Measurements from ENCODE around the gene NRCAM. TPM values are rescaled to one million over a fixed set of nuclear protein-coding genes. Genes with fewer than 3 reads are reported as not detected.

The NRCAM gene
- total and polyA plus RNA-seq, 2 of the 13 experiments (the other 11 are each of a cell fraction or from before 2014, with no cell fraction given): 0.31 to 0.33 TPM

DNA sequence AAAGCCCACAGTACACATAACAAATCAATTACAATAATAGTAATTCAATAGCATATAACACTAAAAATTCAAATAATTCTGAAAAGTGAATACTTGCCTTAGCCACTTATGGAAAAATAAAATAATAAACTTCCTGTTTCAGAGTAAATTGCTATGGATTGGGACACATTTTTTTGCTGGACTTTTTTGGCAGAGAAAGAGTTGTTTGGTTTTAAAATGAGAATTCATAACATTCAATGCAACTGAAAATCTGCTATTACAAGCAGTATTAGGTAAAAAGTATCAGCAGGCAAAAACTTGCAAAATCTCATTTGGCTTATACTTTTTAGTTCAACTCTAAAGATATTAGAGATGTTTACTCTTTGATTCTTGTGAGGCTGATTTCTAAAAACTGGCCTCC is 141.7 kb downstream of the NRCAM start:
- ATAC-seq (no peak), DNase-seq (ENCODE audit: low spot score) (no peak), FAIRE-seq (no peak)
- no peaks in the 10 kb centered on the region for H3K4me1 ChIP-seq (ENCODE audit: insufficient read depth, low read length)
- no peaks in the 10 kb centered on the region for H3K36me3 ChIP-seq (replicated peaks in 1 of 2; ENCODE audit: control insufficient read depth in 1 of 2, insufficient read depth in 2 of 2, low read length in 2 of 2)
- H3K4me2 ChIP-seq (ENCODE audit: low read depth, low read length): no peak overlapping the region
- intact Hi-C loops (cut with micrococcal nuclease; ENCODE audit: unreplicated experiment) (no loop called here), in situ Hi-C loops (cut with HindIII; ENCODE audit: extremely low pct_ligation_motif_present, low pct_unique_long_range_greater_than_20kb) (no loop called here)
- H2AFZ ChIP-seq (ENCODE audit: low read length): no peak overlapping the region
- TF ChIP-seq FIP1L1 (IDR thresholded peaks at IDR 0.05; ENCODE audit: borderline replicate concordance, insufficient read depth, low read depth, low read length) (no peak), GATA4 (IDR thresholded peaks at IDR 0.05; ENCODE audit: borderline replicate concordance, low read depth) (no peak), SIN3B (IDR thresholded peaks at IDR 0.05; ENCODE audit: low read length) (no peak), ZNF382 (CRISPR knock-in tag; IDR thresholded peaks at IDR 0.05; ENCODE audit: borderline replicate concordance) (no peak), ZNF567 (CRISPR knock-in tag; IDR thresholded peaks at IDR 0.05; ENCODE audit: borderline replicate concordance) (no peak), NFYB (CRISPR knock-in tag; IDR thresholded peaks at IDR 0.05) (no peak), ZNF883 (CRISPR knock-in tag; IDR thresholded peaks at IDR 0.05; ENCODE audit: not compliant biosample characterization) (no peak), CENPX (CRISPR knock-in tag; IDR thresholded peaks at IDR 0.05) (no peak), TIGD3 (CRISPR knock-in tag; IDR thresholded peaks at IDR 0.05; ENCODE audit: borderline replicate concordance) (no peak)
- TF ChIP-seq, protein P1, sequence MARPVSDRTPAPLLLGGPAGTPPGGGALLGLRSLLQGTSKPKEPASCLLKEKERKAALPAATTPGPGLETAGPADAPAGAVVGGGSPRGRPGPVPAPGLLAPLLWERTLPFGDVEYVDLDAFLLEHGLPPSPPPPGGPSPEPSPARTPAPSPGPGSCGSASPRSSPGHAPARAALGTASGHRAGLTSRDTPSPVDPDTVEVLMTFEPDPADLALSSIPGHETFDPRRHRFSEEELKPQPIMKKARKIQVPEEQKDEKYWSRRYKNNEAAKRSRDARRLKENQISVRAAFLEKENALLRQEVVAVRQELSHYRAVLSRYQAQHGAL (CRISPR knock-in tag; IDR thresholded peaks at IDR 0.05; ENCODE audit: not compliant biosample characterization): no peak
- TF ChIP-seq, protein P2, sequence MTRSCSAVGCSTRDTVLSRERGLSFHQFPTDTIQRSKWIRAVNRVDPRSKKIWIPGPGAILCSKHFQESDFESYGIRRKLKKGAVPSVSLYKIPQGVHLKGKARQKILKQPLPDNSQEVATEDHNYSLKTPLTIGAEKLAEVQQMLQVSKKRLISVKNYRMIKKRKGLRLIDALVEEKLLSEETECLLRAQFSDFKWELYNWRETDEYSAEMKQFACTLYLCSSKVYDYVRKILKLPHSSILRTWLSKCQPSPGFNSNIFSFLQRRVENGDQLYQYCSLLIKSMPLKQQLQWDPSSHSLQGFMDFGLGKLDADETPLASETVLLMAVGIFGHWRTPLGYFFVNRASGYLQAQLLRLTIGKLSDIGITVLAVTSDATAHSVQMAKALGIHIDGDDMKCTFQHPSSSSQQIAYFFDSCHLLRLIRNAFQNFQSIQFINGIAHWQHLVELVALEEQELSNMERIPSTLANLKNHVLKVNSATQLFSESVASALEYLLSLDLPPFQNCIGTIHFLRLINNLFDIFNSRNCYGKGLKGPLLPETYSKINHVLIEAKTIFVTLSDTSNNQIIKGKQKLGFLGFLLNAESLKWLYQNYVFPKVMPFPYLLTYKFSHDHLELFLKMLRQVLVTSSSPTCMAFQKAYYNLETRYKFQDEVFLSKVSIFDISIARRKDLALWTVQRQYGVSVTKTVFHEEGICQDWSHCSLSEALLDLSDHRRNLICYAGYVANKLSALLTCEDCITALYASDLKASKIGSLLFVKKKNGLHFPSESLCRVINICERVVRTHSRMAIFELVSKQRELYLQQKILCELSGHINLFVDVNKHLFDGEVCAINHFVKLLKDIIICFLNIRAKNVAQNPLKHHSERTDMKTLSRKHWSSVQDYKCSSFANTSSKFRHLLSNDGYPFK (CRISPR knock-in tag; IDR thresholded peaks at IDR 0.05; ENCODE audit: borderline replicate concordance): no peak
- no peaks in the 10 kb centered on the region for H3K79me2 ChIP-seq (ENCODE audit: insufficient read depth, low read length)
- no peaks in the 10 kb centered on the region for H3K9me3 ChIP-seq (ENCODE audit: low read length)
- no peaks in the 10 kb centered on the region for H4K20me1 ChIP-seq (ENCODE audit: insufficient read depth, low read length)
- no peak overlapping the region for H3K27ac ChIP-seq (ENCODE audit: extremely low read length, insufficient read depth, low read length)
- H3K9ac ChIP-seq (ENCODE audit: insufficient read depth, low read depth, low read length): no peak overlapping the region
- H3K27me3 ChIP-seq (ENCODE audit: control insufficient read depth in 1 of 2, insufficient read depth in 2 of 2, low read length in 2 of 2): no peaks in the 10 kb centered on the region; a peak in 1 of 5 replicates
- BruUV-seq (replicated peaks): no TSS peak
- H3K4me3 ChIP-seq (replicated peaks in 1 of 3; ENCODE audit: insufficient read depth in 1 of 3, low read depth in 2 of 3, low read length in 3 of 3): no peak overlapping the region
- ChIA-PET CTCF (ENCODE audit: low intra/inter-chr PET ratio, low total read pairs) (no interaction called here), POLR2A (no interaction called here)

All from HepG2 (cell line).